ENCODE measurements around the gene PLCD3. TPM values are rescaled to one million over a fixed set of nuclear protein-coding genes. Genes with fewer than 3 reads are reported as not detected.

The PLCD3 gene
- total RNA-seq, 4 donors from 2014 or later, result 16.3 to 105 (median 20.5) TPM

GRCh38 chr17:45112559-45113423 is 19.5 kb downstream of the PLCD3 start:
- intact Hi-C loops (cut with DNase I), result no loop called here
- 84 to 97% methylated on average over 12 to 15 of the region's 23 CpGs for WGBS, 2 donors
- DNase-seq, result no peak
- Histone ChIP-seq H3K4me3 (no peak overlapping the region), H3K9me3 (no peaks in the 10 kb centered on the region), H3K27ac (peak overlapping the region in 3 of 4 donors; percentile 61 to 80 (median 62)), H3K27me3 (no peaks in the 10 kb centered on the region), H3K4me1 (peaks cover 0 to 45% (median 8%) of the 10 kb centered on the region in 3 donors), H3K36me3 (peaks cover 3 to 58% (median 11%) of the 10 kb centered on the region in 3 donors)
- TF ChIP-seq CTCF (IDR thresholded peaks at IDR 0.05) (no peak), POLR2A (IDR thresholded peaks at IDR 0.05) (no peak)

GRCh38 chr17:45111850-45112249 is 20.5 kb downstream of the PLCD3 start:
- no peaks in the 10 kb centered on the region for H3K27me3 ChIP-seq
- no peaks in the 10 kb centered on the region for H3K9me3 ChIP-seq
- TF ChIP-seq CTCF (IDR thresholded peaks at IDR 0.05), result no peak
- TF ChIP-seq POLR2A (IDR thresholded peaks at IDR 0.05), result no peak
- WGBS, 2 donors, result 60 to 65% methylated on average over 4 of the region's 11 CpGs
- intact Hi-C loops (cut with DNase I), result no loop called here
- peaks cover 11 to 61% (median 20%) of the 10 kb centered on the region in 3 donors for H3K36me3 ChIP-seq
- H3K4me3 ChIP-seq, result no peak overlapping the region
- peak overlapping the region in 3 of 4 donors; percentile 61 to 80 (median 62) for H3K27ac ChIP-seq
- DNase-seq, result no peak
- peaks cover 0 to 55% (median 8%) of the 10 kb centered on the region in 3 donors for H3K4me1 ChIP-seq

GRCh38 chr17:45110676-45111611 is 21.4 kb downstream of the PLCD3 start:
- WGBS, 2 donors, result 48 to 70% methylated on average over 2 to 4 of the region's 16 CpGs
- DNase-seq, result no peak
- Histone ChIP-seq H3K27me3 (no peaks in the 10 kb centered on the region), H3K36me3 (peaks cover 11 to 70% (median 28%) of the 10 kb centered on the region in 3 donors), H3K4me1 (peaks cover 0 to 64% (median 8%) of the 10 kb centered on the region in 3 donors), H3K4me3 (no peak overlapping the region), H3K27ac (peak overlapping the region; percentile 34 to 80 (median 62)), H3K9me3 (no peaks in the 10 kb centered on the region)
- intact Hi-C loops (cut with DNase I), result no loop called here
- TF ChIP-seq CTCF (IDR thresholded peaks at IDR 0.05) (no peak), POLR2A (IDR thresholded peaks at IDR 0.05) (no peak)

- Histone ChIP-seq H3K36me3 (peaks cover 23 to 76% (median 45%) of the 10 kb centered on the region in 3 donors), H3K4me1 (peaks cover 0 to 66% (median 8%) of the 10 kb centered on the region in 3 donors), H3K4me3 (no peak overlapping the region), H3K27me3 (no peaks in the 10 kb centered on the region), H3K9me3 (no peaks in the 10 kb centered on the region), H3K27ac (peak overlapping the region in 2 of 4 donors; percentile 35 to 36)
- intact Hi-C loops (cut with DNase I), result no loop called here
- no peak for TF ChIP-seq CTCF (IDR thresholded peaks at IDR 0.05)
- TF ChIP-seq POLR2A (IDR thresholded peaks at IDR 0.05), result no peak
- DNase-seq, result no peak
- WGBS, 2 donors, result 73% methylated on average over 7 to 9 of the region's 12 CpGs
Measured at GRCh38 chr17:45108595-45109521, 23.5 kb downstream of the PLCD3 start.
